Neural cell (in vitro differentiated cells): ENCODE results near the gene CTSA. TPM values are rescaled to one million over a fixed set of nuclear protein-coding genes. Genes with fewer than 3 reads are reported as not detected.

Experiments used
- H2AFZ ChIP-seq: fragments of 200-600, 300-800 bp; sonication (generic), shearing (Covaris generic); 2 replicates; pipeline ENCODE4 v1.6.0; 2014; ENCODE audit warnings: low read depth, mild to moderate bottlenecking, antibody characterized with exemption, low read length, moderate library complexity
- H3F3A ChIP-seq: fragments of 200-600 bp; shearing (Covaris generic); 2 replicates; pipeline ENCODE4 v1.6.1; 2016; ENCODE audit warnings: mild to moderate bottlenecking, moderate library complexity, mixed read lengths, antibody characterized with exemption, low read length; ENCODE audit not compliant: insufficient read depth, poor library complexity, severe bottlenecking
- H3K27ac ChIP-seq: fragments of 200-600, 300-800 bp; sonication (generic), shearing (Covaris generic); 2 replicates; pipeline ENCODE4 v1.5.1; 2014; ENCODE audit warnings: mild to moderate bottlenecking, low read length, moderate library complexity
- H3K27me3 ChIP-seq: fragments of 300-800, 200-600 bp; sonication (generic), shearing (Covaris generic); 2 replicates; pipeline ENCODE4 v1.6.0; 2014; ENCODE audit warnings: mild to moderate bottlenecking, low read depth, low read length, moderate library complexity; ENCODE audit not compliant: insufficient read depth
- H3K36me3 ChIP-seq: fragments of 300-800, 200-600 bp; sonication (generic), shearing (Covaris generic); 2 replicates; pipeline ENCODE4 v1.5.1; 2014; ENCODE audit warnings: mild to moderate bottlenecking, antibody characterized with exemption, low read length, moderate library complexity; ENCODE audit not compliant: insufficient read depth
- H3K4me2 ChIP-seq: fragments of 300-800, 200-600 bp; sonication (generic), shearing (Covaris generic); 2 replicates; pipeline ENCODE4 v1.6.0; 2014; ENCODE audit warnings: mild to moderate bottlenecking, low read length
- H3K4me3 ChIP-seq: fragments of 300-800, 200-600 bp; sonication (generic), shearing (Covaris generic); 2 replicates; pipeline ENCODE4 v1.5.1; 2014; ENCODE audit warnings: mild to moderate bottlenecking, low read length, moderate library complexity
- H3K79me2 ChIP-seq: fragments of 200-600 bp; shearing (Covaris generic); replicated peaks from 2 replicates; pipeline ENCODE4 v1.6.0; 2014; ENCODE audit warnings: mild to moderate bottlenecking, low read length, moderate library complexity; ENCODE audit not compliant: insufficient read depth
- H3K9ac ChIP-seq: fragments of 300-800, 200-600 bp; sonication (generic), shearing (Covaris generic); 2 replicates; pipeline ENCODE4 v1.6.1; 2016; ENCODE audit warnings: mild to moderate bottlenecking, low read length, mixed read lengths
- H3K9me2 ChIP-seq: fragments of 200-600 bp; shearing (Covaris generic); 2 replicates; pipeline ENCODE4 v1.6.1; 2016; ENCODE audit warnings: mild to moderate bottlenecking, low read length, mixed read lengths; ENCODE audit not compliant: insufficient read depth
- H3K9me3 ChIP-seq: fragments of 200-600, 300-800 bp; sonication (generic), shearing (Covaris generic); 2 replicates; pipeline ENCODE4 v1.6.1; 2016; ENCODE audit warnings: mild to moderate bottlenecking, mixed run types, low read length, moderate library complexity, mixed read lengths
- H4K20me1 ChIP-seq: fragments of 200-600 bp; shearing (Covaris generic); 2 replicates; pipeline ENCODE4 v1.6.1; 2016; ENCODE audit warnings: mild to moderate bottlenecking, mixed run types; ENCODE audit not compliant: insufficient read depth
- EP300 ChIP-seq: fragments of 450-650 bp; conservative IDR thresholded peaks from 2 replicates; pipeline ENCODE4 v1.6.1; 2014; ENCODE audit warnings: antibody characterized with exemption, mild to moderate bottlenecking, moderate library complexity; ENCODE audit not compliant: poor library complexity, severe bottlenecking
- EZH2 ChIP-seq: fragments of 200-600, 300-800 bp; shearing (Covaris generic), sonication (generic); IDR thresholded peaks from 2 replicates; pipeline ENCODE4 v1.6.1; 2014; ENCODE audit warnings: antibody characterized with exemption, low read length, borderline replicate concordance, mild to moderate bottlenecking; ENCODE audit not compliant: insufficient read depth, poor library complexity, severe bottlenecking
- MXI1 ChIP-seq: fragments of 450-650 bp; conservative IDR thresholded peaks from 2 replicates; pipeline ENCODE4 v1.6.1; 2014; ENCODE audit warnings: antibody characterized with exemption, mild to moderate bottlenecking; ENCODE audit not compliant: poor library complexity, severe bottlenecking
- POLR2AphosphoS5 ChIP-seq: IDR thresholded peaks from 2 replicates; pipeline ENCODE4 v1.6.1; 2012
- RAD21 ChIP-seq: fragments of 450-650 bp; conservative IDR thresholded peaks from 2 replicates; pipeline ENCODE4 v1.6.1; 2014; ENCODE audit warnings: antibody characterized with exemption, mild to moderate bottlenecking, moderate library complexity
- SMC3 ChIP-seq: fragments of 450-650 bp; conservative IDR thresholded peaks from 2 replicates; pipeline ENCODE4 v1.6.1; 2014; ENCODE audit warnings: antibody characterized with exemption, mild to moderate bottlenecking, moderate library complexity; ENCODE audit not compliant: poor library complexity
- TAF1 ChIP-seq: IDR thresholded peaks from 2 replicates; pipeline ENCODE4 v1.6.1; 2012; ENCODE audit warnings: low read depth
- polyA plus RNA-seq: library from polyadenylated mRNA; depleted of rRNA; stranded (reverse); fragments of >200 nt; gene quantifications from 2 replicates; pipeline ENCODE4 v1.2.3, GENCODE V29; 2014
- TF ChIP-seq, protein P1 (sequence below): IDR thresholded peaks from 2 replicates; pipeline ENCODE4 v1.6.1; 2012; ENCODE audit warnings: borderline replicate concordance
- TF ChIP-seq, protein P2 (sequence below): fragments of 450-650 bp; IDR thresholded peaks from 2 replicates; pipeline ENCODE4 v1.5.1; 2014; ENCODE audit warnings: antibody characterized with exemption, mild to moderate bottlenecking, moderate library complexity; ENCODE audit not compliant: poor library complexity, severe bottlenecking

CTSA gene
- polyA plus RNA-seq, 1 donor from 2014 or later: 25.7 TPM

DNA sequence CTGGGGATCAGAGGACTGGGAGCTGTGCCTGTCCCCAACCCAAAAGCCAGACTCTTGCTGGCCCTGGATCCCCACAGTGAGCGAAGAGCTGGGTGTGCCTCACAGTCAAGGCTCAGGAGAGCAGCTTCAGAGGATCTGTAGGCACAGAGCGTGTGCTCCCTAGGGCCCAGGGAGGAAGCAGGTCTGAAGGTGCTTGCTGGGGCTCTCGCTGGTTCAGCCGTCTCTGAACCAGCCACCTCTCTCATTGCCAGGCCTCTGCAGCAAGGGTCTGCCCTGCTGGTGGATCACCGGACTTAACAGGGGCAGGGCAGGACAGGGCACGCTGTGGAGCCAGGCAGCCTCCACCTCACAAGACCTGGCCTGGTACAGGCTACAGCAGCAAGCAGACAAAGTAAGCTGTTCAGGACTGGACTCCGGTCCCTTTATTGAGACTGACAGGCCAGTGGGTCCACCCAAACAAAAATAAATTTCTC is 57.2 kb downstream of the CTSA start:
- Histone ChIP-seq H3K27ac (no peak overlapping the region), H3K9me2 (no peaks in the 10 kb centered on the region), H3K4me3 (no peak overlapping the region), H3F3A (no peaks in the 10 kb centered on the region), H3K4me2 (no peak overlapping the region), H3K9ac (no peak overlapping the region), H3K9me3 (no peaks in the 10 kb centered on the region), H3K36me3 (peaks cover 16% of the 10 kb centered on the region), H2AFZ (no peak overlapping the region), H3K27me3 (no peaks in the 10 kb centered on the region), H4K20me1 (no peaks in the 10 kb centered on the region), H3K79me2 (no peaks in the 10 kb centered on the region)
- TF ChIP-seq, protein P1, sequence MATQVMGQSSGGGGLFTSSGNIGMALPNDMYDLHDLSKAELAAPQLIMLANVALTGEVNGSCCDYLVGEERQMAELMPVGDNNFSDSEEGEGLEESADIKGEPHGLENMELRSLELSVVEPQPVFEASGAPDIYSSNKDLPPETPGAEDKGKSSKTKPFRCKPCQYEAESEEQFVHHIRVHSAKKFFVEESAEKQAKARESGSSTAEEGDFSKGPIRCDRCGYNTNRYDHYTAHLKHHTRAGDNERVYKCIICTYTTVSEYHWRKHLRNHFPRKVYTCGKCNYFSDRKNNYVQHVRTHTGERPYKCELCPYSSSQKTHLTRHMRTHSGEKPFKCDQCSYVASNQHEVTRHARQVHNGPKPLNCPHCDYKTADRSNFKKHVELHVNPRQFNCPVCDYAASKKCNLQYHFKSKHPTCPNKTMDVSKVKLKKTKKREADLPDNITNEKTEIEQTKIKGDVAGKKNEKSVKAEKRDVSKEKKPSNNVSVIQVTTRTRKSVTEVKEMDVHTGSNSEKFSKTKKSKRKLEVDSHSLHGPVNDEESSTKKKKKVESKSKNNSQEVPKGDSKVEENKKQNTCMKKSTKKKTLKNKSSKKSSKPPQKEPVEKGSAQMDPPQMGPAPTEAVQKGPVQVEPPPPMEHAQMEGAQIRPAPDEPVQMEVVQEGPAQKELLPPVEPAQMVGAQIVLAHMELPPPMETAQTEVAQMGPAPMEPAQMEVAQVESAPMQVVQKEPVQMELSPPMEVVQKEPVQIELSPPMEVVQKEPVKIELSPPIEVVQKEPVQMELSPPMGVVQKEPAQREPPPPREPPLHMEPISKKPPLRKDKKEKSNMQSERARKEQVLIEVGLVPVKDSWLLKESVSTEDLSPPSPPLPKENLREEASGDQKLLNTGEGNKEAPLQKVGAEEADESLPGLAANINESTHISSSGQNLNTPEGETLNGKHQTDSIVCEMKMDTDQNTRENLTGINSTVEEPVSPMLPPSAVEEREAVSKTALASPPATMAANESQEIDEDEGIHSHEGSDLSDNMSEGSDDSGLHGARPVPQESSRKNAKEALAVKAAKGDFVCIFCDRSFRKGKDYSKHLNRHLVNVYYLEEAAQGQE: no peak
- TF ChIP-seq EP300 (no peak), TAF1 (no peak), MXI1 (no peak), POLR2AphosphoS5 (no peak), EZH2 (no peak), RAD21 (no peak), SMC3 (no peak)
- TF ChIP-seq, protein P2, sequence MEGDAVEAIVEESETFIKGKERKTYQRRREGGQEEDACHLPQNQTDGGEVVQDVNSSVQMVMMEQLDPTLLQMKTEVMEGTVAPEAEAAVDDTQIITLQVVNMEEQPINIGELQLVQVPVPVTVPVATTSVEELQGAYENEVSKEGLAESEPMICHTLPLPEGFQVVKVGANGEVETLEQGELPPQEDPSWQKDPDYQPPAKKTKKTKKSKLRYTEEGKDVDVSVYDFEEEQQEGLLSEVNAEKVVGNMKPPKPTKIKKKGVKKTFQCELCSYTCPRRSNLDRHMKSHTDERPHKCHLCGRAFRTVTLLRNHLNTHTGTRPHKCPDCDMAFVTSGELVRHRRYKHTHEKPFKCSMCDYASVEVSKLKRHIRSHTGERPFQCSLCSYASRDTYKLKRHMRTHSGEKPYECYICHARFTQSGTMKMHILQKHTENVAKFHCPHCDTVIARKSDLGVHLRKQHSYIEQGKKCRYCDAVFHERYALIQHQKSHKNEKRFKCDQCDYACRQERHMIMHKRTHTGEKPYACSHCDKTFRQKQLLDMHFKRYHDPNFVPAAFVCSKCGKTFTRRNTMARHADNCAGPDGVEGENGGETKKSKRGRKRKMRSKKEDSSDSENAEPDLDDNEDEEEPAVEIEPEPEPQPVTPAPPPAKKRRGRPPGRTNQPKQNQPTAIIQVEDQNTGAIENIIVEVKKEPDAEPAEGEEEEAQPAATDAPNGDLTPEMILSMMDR: no peak

Other genes with a start within 250 kb of the CTSA start
- gene WFDC11, start 221.1 kb upstream of the CTSA start, polyA plus RNA-seq: not detected in 2 replicates
- not detected in 2 replicates for gene WFDC13, start 189.3 kb upstream of the CTSA start, polyA plus RNA-seq
- not detected in 2 replicates for gene WFDC10B, start 186.3 kb upstream of the CTSA start, polyA plus RNA-seq
- not detected in 2 replicates for gene SPINT4, start 169.0 kb upstream of the CTSA start, polyA plus RNA-seq
- not detected in 2 replicates for gene WFDC3, start 99.5 kb upstream of the CTSA start, polyA plus RNA-seq
- 35.9 and 43.8 TPM in 2 replicates for gene DNTTIP1, start 99.4 kb upstream of the CTSA start, polyA plus RNA-seq
- 2.5 and 4.9 TPM in 2 replicates for gene UBE2C, start 78.7 kb upstream of the CTSA start, polyA plus RNA-seq
- 3.8 TPM in 1 of 2 replicates, not detected in the other for gene TNNC2, start 64.0 kb upstream of the CTSA start, polyA plus RNA-seq
- gene SNX21, start 57.5 kb upstream of the CTSA start, polyA plus RNA-seq: 7.2 and 14.8 TPM in 2 replicates
- 60.9 and 68.7 TPM in 2 replicates for gene ACOT8, start 33.9 kb upstream of the CTSA start, polyA plus RNA-seq
- gene ZSWIM3, start 33.7 kb upstream of the CTSA start, polyA plus RNA-seq: 12.3 and 14.3 TPM in 2 replicates
- gene ZSWIM1, start 10.1 kb upstream of the CTSA start, polyA plus RNA-seq: 3.3 and 5.5 TPM in 2 replicates
- gene SPATA25, start 3.7 kb upstream of the CTSA start, polyA plus RNA-seq: 1.2 and 5.1 TPM in 2 replicates
- gene NEURL2, start 127 bp upstream of the CTSA start, polyA plus RNA-seq: 5.0 and 6.3 TPM in 2 replicates
- gene PLTP, start 20.8 kb downstream of the CTSA start, polyA plus RNA-seq: 5.3 and 7.0 TPM in 2 replicates
- 21.5 and 28.3 TPM in 2 replicates for gene PCIF1, start 43.3 kb downstream of the CTSA start, polyA plus RNA-seq
- 12.8 and 18.9 TPM in 2 replicates for gene ZNF335, start 80.9 kb downstream of the CTSA start, polyA plus RNA-seq
- not detected in 2 replicates for gene MMP9, start 117.6 kb downstream of the CTSA start, polyA plus RNA-seq
- gene SLC12A5, start 137.9 kb downstream of the CTSA start, polyA plus RNA-seq: 53.1 and 74.4 TPM in 2 replicates
- gene NCOA5, start 198.6 kb downstream of the CTSA start, polyA plus RNA-seq: 23.0 and 29.9 TPM in 2 replicates
- gene CD40, start 227.0 kb downstream of the CTSA start, polyA plus RNA-seq: not detected in 2 replicates